ENCODE measurements around the gene DCC. TPM values are rescaled to one million over a fixed set of nuclear protein-coding genes. Genes with fewer than 3 reads are reported as not detected.
"Not testable (repeated sequence)": the region's sequence is repeated elsewhere in the genome, so short reads cannot be mapped to it uniquely, and the experiment has no call there.

DCC gene
- polyA plus RNA-seq, 1 donor (not counting 4 experiments of a cell fraction or from before 2014, with no cell fraction given) = not detected

DNA sequence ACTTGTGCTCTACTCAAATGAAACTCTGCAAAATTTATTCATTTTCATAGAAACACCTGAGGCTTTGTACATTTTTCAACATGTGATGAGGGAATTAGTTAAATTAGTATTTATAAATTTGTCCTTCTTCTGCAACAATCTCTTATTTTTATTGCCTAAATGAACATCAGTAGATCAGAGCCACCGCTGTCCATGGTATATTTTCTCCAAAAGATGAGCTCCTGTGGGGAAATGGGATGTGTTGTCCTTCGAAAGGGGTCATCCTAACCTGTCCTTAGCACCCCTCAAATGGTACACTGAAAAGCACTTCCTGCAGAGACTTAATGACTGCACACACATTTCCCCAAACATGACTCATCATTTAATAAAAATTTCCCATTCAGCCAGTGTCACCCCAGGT, 1169.9 kb downstream of the DCC start:
- Histone ChIP-seq H3K27ac (ENCODE audit: control insufficient read depth, insufficient read depth, low read length) (no peak overlapping the region), H3K9me3 (ENCODE audit: control insufficient read depth, low read depth, low read length) (no peaks in the 10 kb centered on the region), H2AFZ (ENCODE audit: control insufficient read depth, low read length) (no peak overlapping the region), H3K4me2 (ENCODE audit: control insufficient read depth, extremely low read depth, insufficient read depth, low read depth, low read length) (no peak overlapping the region), H3K9me1 (ENCODE audit: control insufficient read depth, extremely low read depth, insufficient read depth, low read length) (no peaks in the 10 kb centered on the region), H4K20me1 (ENCODE audit: control insufficient read depth, extremely low read depth, insufficient read depth, low read length) (no peaks in the 10 kb centered on the region), H3K36me3 (ENCODE audit: control insufficient read depth in 2 of 2, extremely low read depth in 1 of 2, insufficient read depth in 2 of 2, low read length in 2 of 2) (no peaks in the 10 kb centered on the region), H3K4me3 (ENCODE audit: control insufficient read depth in 2 of 3, extremely low read depth in 1 of 3, insufficient read depth in 2 of 3, low read depth in 1 of 3, low read length in 3 of 3) (no peak overlapping the region), H3K79me2 (ENCODE audit: control insufficient read depth, insufficient read depth, low read length) (no peaks in the 10 kb centered on the region), H3K4me1 (ENCODE audit: control insufficient read depth, extremely low read depth, insufficient read depth, low read length) (no peaks in the 10 kb centered on the region), H3K9ac (ENCODE audit: control insufficient read depth, extremely low read depth, insufficient read depth, low read length) (no peak overlapping the region), H3K27me3 (ENCODE audit: control insufficient read depth, extremely low read depth, insufficient read depth, low read length) (no peaks in the 10 kb centered on the region)
- DNase-seq (ENCODE audit: low read depth, low spot score) (no peak), FAIRE-seq (no peak)
- no peak for TF ChIP-seq EZH2 (IDR thresholded peaks at IDR 0.05; ENCODE audit: low read length)
- TF ChIP-seq, protein P1, sequence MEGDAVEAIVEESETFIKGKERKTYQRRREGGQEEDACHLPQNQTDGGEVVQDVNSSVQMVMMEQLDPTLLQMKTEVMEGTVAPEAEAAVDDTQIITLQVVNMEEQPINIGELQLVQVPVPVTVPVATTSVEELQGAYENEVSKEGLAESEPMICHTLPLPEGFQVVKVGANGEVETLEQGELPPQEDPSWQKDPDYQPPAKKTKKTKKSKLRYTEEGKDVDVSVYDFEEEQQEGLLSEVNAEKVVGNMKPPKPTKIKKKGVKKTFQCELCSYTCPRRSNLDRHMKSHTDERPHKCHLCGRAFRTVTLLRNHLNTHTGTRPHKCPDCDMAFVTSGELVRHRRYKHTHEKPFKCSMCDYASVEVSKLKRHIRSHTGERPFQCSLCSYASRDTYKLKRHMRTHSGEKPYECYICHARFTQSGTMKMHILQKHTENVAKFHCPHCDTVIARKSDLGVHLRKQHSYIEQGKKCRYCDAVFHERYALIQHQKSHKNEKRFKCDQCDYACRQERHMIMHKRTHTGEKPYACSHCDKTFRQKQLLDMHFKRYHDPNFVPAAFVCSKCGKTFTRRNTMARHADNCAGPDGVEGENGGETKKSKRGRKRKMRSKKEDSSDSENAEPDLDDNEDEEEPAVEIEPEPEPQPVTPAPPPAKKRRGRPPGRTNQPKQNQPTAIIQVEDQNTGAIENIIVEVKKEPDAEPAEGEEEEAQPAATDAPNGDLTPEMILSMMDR (optimal IDR thresholded peaks at IDR 0.05 in 1 of 3, IDR thresholded peaks at IDR 0.05 in 1 of 3, conservative IDR thresholded peaks at IDR 0.05 in 1 of 3; ENCODE audit: extremely low read depth in 1 of 3, insufficient read depth in 2 of 3, low read length in 3 of 3) = no peak
- dilution Hi-C loops (cut with MboI; ENCODE audit: extremely low pct_ligation_motif_present, low sequenced_read_pairs) = no loop called here

DNA sequence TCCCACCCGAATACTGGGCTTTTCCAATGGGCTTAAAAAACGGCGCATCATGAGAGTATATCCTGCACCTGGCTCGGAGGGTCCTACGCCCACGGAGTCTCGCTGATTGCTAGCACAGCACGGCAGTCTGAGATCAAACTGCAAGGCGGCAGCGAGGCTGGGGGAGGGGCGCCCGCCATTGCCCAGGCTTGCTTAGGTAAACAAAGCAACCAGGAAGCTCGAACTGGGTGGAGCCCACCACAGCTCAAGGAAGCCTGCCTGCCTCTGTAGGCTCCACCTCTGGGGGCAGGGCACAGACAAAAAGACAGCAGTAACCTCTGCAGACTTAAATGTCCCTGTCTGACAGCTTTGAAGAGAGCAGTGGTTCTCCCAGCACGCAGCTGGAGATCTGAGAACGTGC, 1171.7 kb downstream of the DCC start:
- H3K4me3 ChIP-seq (ENCODE audit: control insufficient read depth in 2 of 3, extremely low read depth in 1 of 3, insufficient read depth in 2 of 3, low read depth in 1 of 3, low read length in 3 of 3); H3K4me1 ChIP-seq (ENCODE audit: control insufficient read depth, extremely low read depth, insufficient read depth, low read length); DNase-seq (ENCODE audit: low read depth, low spot score); H3K4me2 ChIP-seq (ENCODE audit: control insufficient read depth, extremely low read depth, insufficient read depth, low read depth, low read length); H3K27me3 ChIP-seq (ENCODE audit: control insufficient read depth, extremely low read depth, insufficient read depth, low read length); H4K20me1 ChIP-seq (ENCODE audit: control insufficient read depth, extremely low read depth, insufficient read depth, low read length); H2AFZ ChIP-seq (ENCODE audit: control insufficient read depth, low read length); H3K9me3 ChIP-seq (ENCODE audit: control insufficient read depth, low read depth, low read length); dilution Hi-C loops (cut with MboI; ENCODE audit: extremely low pct_ligation_motif_present, low sequenced_read_pairs); H3K36me3 ChIP-seq (ENCODE audit: control insufficient read depth in 2 of 2, extremely low read depth in 1 of 2, insufficient read depth in 2 of 2, low read length in 2 of 2); H3K9ac ChIP-seq (ENCODE audit: control insufficient read depth, extremely low read depth, insufficient read depth, low read length); FAIRE-seq; H3K79me2 ChIP-seq (ENCODE audit: control insufficient read depth, insufficient read depth, low read length); H3K27ac ChIP-seq (ENCODE audit: control insufficient read depth, insufficient read depth, low read length); H3K9me1 ChIP-seq (ENCODE audit: control insufficient read depth, extremely low read depth, insufficient read depth, low read length): not testable (repeated sequence)

DNA sequence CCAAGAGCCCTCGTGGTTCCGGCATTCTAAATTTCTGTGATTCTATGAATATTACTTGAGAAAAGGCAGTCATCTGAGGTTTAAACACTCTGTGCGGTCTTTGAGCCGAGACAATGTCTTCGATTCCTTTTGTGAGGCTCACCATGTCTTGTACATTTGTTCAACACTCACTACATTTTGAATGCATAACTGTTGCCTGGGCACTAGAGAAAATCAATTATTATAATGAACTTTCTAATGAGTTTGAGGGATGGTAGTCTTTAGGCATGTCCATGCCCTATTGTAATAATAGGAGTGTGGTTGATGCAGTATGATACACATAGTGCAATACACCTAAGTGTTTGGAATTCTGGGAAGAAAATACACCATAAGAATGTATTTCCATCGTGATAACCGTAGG, 1181.1 kb downstream of the DCC start:
- Histone ChIP-seq H3K36me3 (ENCODE audit: control insufficient read depth in 2 of 2, extremely low read depth in 1 of 2, insufficient read depth in 2 of 2, low read length in 2 of 2) (no peaks in the 10 kb centered on the region), H3K9me3 (ENCODE audit: control insufficient read depth, low read depth, low read length) (no peaks in the 10 kb centered on the region), H2AFZ (ENCODE audit: control insufficient read depth, low read length) (no peak overlapping the region), H3K9ac (ENCODE audit: control insufficient read depth, extremely low read depth, insufficient read depth, low read length) (no peak overlapping the region), H3K4me3 (ENCODE audit: control insufficient read depth in 2 of 3, extremely low read depth in 1 of 3, insufficient read depth in 2 of 3, low read depth in 1 of 3, low read length in 3 of 3) (no peak overlapping the region), H3K9me1 (ENCODE audit: control insufficient read depth, extremely low read depth, insufficient read depth, low read length) (no peaks in the 10 kb centered on the region), H3K27me3 (ENCODE audit: control insufficient read depth, extremely low read depth, insufficient read depth, low read length) (no peaks in the 10 kb centered on the region), H3K4me1 (ENCODE audit: control insufficient read depth, extremely low read depth, insufficient read depth, low read length) (no peaks in the 10 kb centered on the region), H4K20me1 (ENCODE audit: control insufficient read depth, extremely low read depth, insufficient read depth, low read length) (no peaks in the 10 kb centered on the region), H3K4me2 (ENCODE audit: control insufficient read depth, extremely low read depth, insufficient read depth, low read depth, low read length) (no peak overlapping the region), H3K79me2 (ENCODE audit: control insufficient read depth, insufficient read depth, low read length) (no peaks in the 10 kb centered on the region), H3K27ac (ENCODE audit: control insufficient read depth, insufficient read depth, low read length) (no peak overlapping the region)
- dilution Hi-C loops (cut with MboI; ENCODE audit: extremely low pct_ligation_motif_present, low sequenced_read_pairs) = no loop called here
- TF ChIP-seq, protein P1 (optimal IDR thresholded peaks at IDR 0.05 in 1 of 3, IDR thresholded peaks at IDR 0.05 in 1 of 3, conservative IDR thresholded peaks at IDR 0.05 in 1 of 3; ENCODE audit: extremely low read depth in 1 of 3, insufficient read depth in 2 of 3, low read length in 3 of 3) = no peak
- TF ChIP-seq EZH2 (IDR thresholded peaks at IDR 0.05; ENCODE audit: low read length) = no peak
- no peak for FAIRE-seq
- DNase-seq (ENCODE audit: low read depth, low spot score) = no peak

Data from keratinocyte (primary cell).